Caco-2 (cell line): ENCODE measurements around the gene SAMD4B. TPM values are rescaled to one million over a fixed set of nuclear protein-coding genes. Genes with fewer than 3 reads are reported as not detected.

Source experiments
- BruUV-seq: library from RNA; stranded (reverse); fragments of 400-500 nt; replicated peaks from 2 replicates; lab custom pipeline; 2021; lab: Mats Ljungman, UMichigan
- CTCF ChIA-PET: fragments of 300-600 bp; sonication (Branson Sonifier 250); formaldehyde crosslinking; loops from one replicate; lab custom pipeline; 2022; ENCODE audit warnings: antibody characterized with exemption; lab: Charles Lee
- POLR2A ChIA-PET: fragments of 300-600 bp; sonication (Branson Sonifier 250); formaldehyde crosslinking; loops from one replicate; lab custom pipeline; 2022; ENCODE audit warnings: antibody characterized with exemption; lab: Charles Lee
- DNase-seq, 2 experiments: peaks; one replicate each; pipeline versions ENCODE4 v3.0.0 to v3.0.0-alpha.2; 2020 to 2022
- H3K27me3 ChIP-seq: replicated peaks from 2 replicates; pipeline ENCODE4 v1.6.0; 2011; ENCODE audit warnings: low read length; ENCODE audit not compliant: control insufficient read depth, insufficient read depth
- H3K36me3 ChIP-seq: 2 replicates; pipeline ENCODE4 v1.5.1; 2011; ENCODE audit warnings: low read length; ENCODE audit not compliant: control insufficient read depth, insufficient read depth
- H3K4me1 ChIP-seq: fragments of 250-450 bp; sonication (Bioruptor Pico); 2 replicates; pipeline ENCODE4 v1.5.1; 2020; ENCODE audit warnings: mild to moderate bottlenecking
- H3K4me3 ChIP-seq: 2 replicates; pipeline ENCODE4 v1.5.1; 2011; ENCODE audit warnings: low read depth, mild to moderate bottlenecking, control low read depth, low read length
- H3K9me3 ChIP-seq: fragments of 250-450 bp; sonication (Bioruptor Pico); 2 replicates; pipeline ENCODE4 v1.5.1; 2020; ENCODE audit warnings: mild to moderate bottlenecking, moderate library complexity
- H3K27ac Mint-ChIP-seq: one replicate; pipeline ENCODE4 v1.8.0; 2022; ENCODE audit warnings: mixed read lengths; ENCODE audit not compliant: unreplicated experiment
- H3K27me3 Mint-ChIP-seq: one replicate; pipeline ENCODE4 v1.8.0; 2022; ENCODE audit warnings: mixed read lengths; ENCODE audit not compliant: insufficient read depth, unreplicated experiment
- H3K36me3 Mint-ChIP-seq: one replicate; pipeline ENCODE4 v1.8.0; 2022; ENCODE audit warnings: mild to moderate bottlenecking, mixed read lengths; ENCODE audit not compliant: insufficient read depth, unreplicated experiment
- H3K4me1 Mint-ChIP-seq: one replicate; pipeline ENCODE4 v1.8.0; 2022; ENCODE audit warnings: low read depth, mixed read lengths; ENCODE audit not compliant: unreplicated experiment
- H3K4me3 Mint-ChIP-seq: one replicate; pipeline ENCODE4 v1.8.0; 2022; ENCODE audit warnings: mild to moderate bottlenecking, moderate library complexity, mixed read lengths; ENCODE audit not compliant: unreplicated experiment
- H3K9me3 Mint-ChIP-seq: one replicate; pipeline ENCODE4 v1.8.0; 2022; ENCODE audit warnings: mixed read lengths; ENCODE audit not compliant: unreplicated experiment
- intact Hi-C: fragments of 100-400 bp; cut with micrococcal nuclease; formaldehyde crosslinking; loops from one replicate; pipeline ENCODE4 v1.10.0; 2022; ENCODE audit not compliant: unreplicated experiment
- total RNA-seq: library from RNA; stranded (reverse); gene quantifications from 2 replicates; pipeline ENCODE4 v1.2.3, GENCODE V29; 2022
- TF ChIP-seq, protein P1 (sequence below), 2 experiments: fragments of 200-600 bp in 1 of 2; IDR thresholded peaks; 1 replicate in 1 of 2; 2 replicates in 1 of 2; pipeline versions ENCODE4 v1.5.1 to v1.8.0; 2011 to 2022; ENCODE audit warnings: antibody characterized with exemption in 1 of 2, control low read depth in 1 of 2, inconsistent platforms in 1 of 2, low read depth in 1 of 2, low read length in 1 of 2, mild to moderate bottlenecking in 1 of 2, moderate library complexity in 1 of 2; ENCODE audit not compliant: insufficient read depth in 1 of 2, severe bottlenecking in 1 of 2, unreplicated experiment in 1 of 2

The SAMD4B gene
- total RNA-seq, 1 experiment from 2014 or later: 132 TPM

GRCh38 chr19:39301562-39301961, 40.7 kb upstream of the SAMD4B start:
- Histone ChIP-seq H3K27me3 (no peaks in the 10 kb centered on the region), H3K36me3 (no peaks in the 10 kb centered on the region; the same call in 1 of the 2 replicates), H3K9me3 (no peaks in the 10 kb centered on the region), H3K4me3 (no peak overlapping the region), H3K4me1 (peaks cover 62% of the 10 kb centered on the region)
- no TSS peak for BruUV-seq
- ChIA-PET CTCF (interaction anchor here (0.7 kb wide), 1 partner anchor 148 kb away, joined by 5 read pairs; no protein-coding TSS in a partner anchor), POLR2A (no interaction called here)
- peaks cover 31% of the 10 kb centered on the region for H3K36me3 Mint-ChIP-seq
- H3K4me1 Mint-ChIP-seq: peaks cover 65% of the 10 kb centered on the region
- TF ChIP-seq, protein P1, sequence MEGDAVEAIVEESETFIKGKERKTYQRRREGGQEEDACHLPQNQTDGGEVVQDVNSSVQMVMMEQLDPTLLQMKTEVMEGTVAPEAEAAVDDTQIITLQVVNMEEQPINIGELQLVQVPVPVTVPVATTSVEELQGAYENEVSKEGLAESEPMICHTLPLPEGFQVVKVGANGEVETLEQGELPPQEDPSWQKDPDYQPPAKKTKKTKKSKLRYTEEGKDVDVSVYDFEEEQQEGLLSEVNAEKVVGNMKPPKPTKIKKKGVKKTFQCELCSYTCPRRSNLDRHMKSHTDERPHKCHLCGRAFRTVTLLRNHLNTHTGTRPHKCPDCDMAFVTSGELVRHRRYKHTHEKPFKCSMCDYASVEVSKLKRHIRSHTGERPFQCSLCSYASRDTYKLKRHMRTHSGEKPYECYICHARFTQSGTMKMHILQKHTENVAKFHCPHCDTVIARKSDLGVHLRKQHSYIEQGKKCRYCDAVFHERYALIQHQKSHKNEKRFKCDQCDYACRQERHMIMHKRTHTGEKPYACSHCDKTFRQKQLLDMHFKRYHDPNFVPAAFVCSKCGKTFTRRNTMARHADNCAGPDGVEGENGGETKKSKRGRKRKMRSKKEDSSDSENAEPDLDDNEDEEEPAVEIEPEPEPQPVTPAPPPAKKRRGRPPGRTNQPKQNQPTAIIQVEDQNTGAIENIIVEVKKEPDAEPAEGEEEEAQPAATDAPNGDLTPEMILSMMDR (IDR thresholded peaks at IDR 0.05; ENCODE audit: insufficient read depth in 1 of 2, low read depth in 1 of 2, low read length in 1 of 2, severe bottlenecking in 1 of 2, unreplicated experiment in 1 of 2): no peak
- no peak overlapping the region for H3K27ac Mint-ChIP-seq
- H3K4me3 Mint-ChIP-seq: no peak overlapping the region
- no peaks in the 10 kb centered on the region for H3K9me3 Mint-ChIP-seq
- DNase-seq: no peak
- intact Hi-C loops: no loop called here
- H3K27me3 Mint-ChIP-seq: no peaks in the 10 kb centered on the region

DNA sequence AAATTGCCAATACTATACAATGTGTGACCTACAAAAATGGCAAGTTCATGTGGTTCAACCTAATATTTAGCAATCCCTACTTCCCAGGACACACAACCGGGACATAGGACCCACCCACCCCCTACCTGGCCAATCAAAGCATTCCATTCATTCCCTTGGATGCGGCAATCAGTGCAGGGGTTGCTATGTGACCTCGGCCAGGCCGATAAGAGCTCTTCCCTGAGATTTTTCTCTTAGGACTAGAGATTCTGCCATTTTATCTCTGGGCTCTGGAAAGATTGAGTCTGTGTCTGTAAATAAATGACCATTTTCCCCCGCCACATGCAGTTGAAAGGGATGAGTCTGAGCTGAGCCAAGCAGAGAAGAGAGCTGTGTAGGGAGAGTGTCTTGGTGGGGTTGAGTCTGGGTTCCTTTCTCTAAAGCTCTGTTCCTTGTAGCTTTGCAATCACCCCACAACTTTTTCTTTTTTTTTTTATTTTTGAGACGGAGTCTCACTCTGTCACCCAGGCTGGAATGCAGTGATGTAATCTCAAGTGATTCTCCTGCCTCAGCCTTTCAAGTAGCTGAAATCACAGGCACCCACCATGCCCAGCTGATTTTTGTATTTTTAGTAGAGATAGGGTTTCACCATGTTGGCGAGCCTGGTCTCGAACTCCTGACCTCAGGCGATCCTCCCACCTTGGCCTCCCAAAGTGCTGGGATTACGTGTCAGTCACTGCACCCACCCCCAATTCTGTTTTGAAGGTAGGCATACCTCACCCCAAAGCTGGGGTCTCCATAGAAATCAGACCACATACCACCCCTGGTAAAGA, 38.6 kb upstream of the SAMD4B start:
- no peaks in the 10 kb centered on the region for H3K9me3 Mint-ChIP-seq
- CTCF ChIA-PET: interaction anchor here (0.5 to 1.4 kb wide), 11 partner anchors 10 to 1117 kb away, joined by 3 to 7 read pairs (median 5); partner anchors contain the start of gene SAMD4B
- intact Hi-C loops: loop anchor here (1.0 kb wide), 2 partner anchors 26 to 45 kb away; no protein-coding TSS in a partner anchor
- no peaks in the 10 kb centered on the region for H3K27me3 Mint-ChIP-seq
- BruUV-seq: TSS peak; percentile 74
- Histone ChIP-seq H3K36me3 (no peaks in the 10 kb centered on the region; the same call in 1 of the 2 replicates), H3K4me1 (peaks cover 52% of the 10 kb centered on the region), H3K4me3 (no peak overlapping the region), H3K9me3 (no peaks in the 10 kb centered on the region), H3K27me3 (no peaks in the 10 kb centered on the region)
- peaks cover 50% of the 10 kb centered on the region for H3K4me1 Mint-ChIP-seq
- peak; percentile 93 to 97 for DNase-seq
- peak overlapping the region; percentile 91 for H3K27ac Mint-ChIP-seq
- TF ChIP-seq, protein P1 (IDR thresholded peaks at IDR 0.05; ENCODE audit: insufficient read depth in 1 of 2, low read depth in 1 of 2, low read length in 1 of 2, severe bottlenecking in 1 of 2, unreplicated experiment in 1 of 2): no peak
- POLR2A ChIA-PET: interaction anchor here (0.6 to 1.6 kb wide), 7 partner anchors 9 to 403 kb away, joined by 3 to 13 read pairs (median 4); partner anchors contain the start of genes MED29, PAF1 and RPS16
- H3K4me3 Mint-ChIP-seq: peak overlapping the region; percentile 68
- peaks cover 43% of the 10 kb centered on the region for H3K36me3 Mint-ChIP-seq

DNA sequence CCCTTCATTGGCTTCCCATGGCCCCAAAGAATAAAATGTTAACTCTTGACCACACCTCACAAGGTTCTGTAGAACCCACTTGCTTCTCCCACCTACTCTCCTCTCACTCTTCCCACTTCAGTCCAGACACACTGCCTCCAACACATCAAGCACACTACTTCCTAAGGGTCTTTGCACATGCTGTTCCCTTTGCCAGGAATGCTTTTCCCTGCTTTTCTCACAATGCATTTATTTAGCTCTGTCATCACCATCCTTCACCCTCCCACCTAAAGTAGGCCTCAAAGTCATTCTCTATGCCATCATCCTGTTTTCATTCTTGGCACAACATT, 38.1 kb upstream of the SAMD4B start:
- peaks cover 48% of the 10 kb centered on the region for H3K36me3 Mint-ChIP-seq
- TF ChIP-seq, protein P1 (IDR thresholded peaks at IDR 0.05; ENCODE audit: insufficient read depth in 1 of 2, low read depth in 1 of 2, low read length in 1 of 2, severe bottlenecking in 1 of 2, unreplicated experiment in 1 of 2): no peak
- H3K4me3 ChIP-seq: no peak overlapping the region
- H3K4me1 ChIP-seq: peaks cover 54% of the 10 kb centered on the region
- peak overlapping the region; percentile 91 for H3K27ac Mint-ChIP-seq
- no TSS peak for BruUV-seq
- no peaks in the 10 kb centered on the region for H3K9me3 Mint-ChIP-seq
- no peaks in the 10 kb centered on the region for H3K27me3 Mint-ChIP-seq
- intact Hi-C loops: no loop called here
- peaks cover 49% of the 10 kb centered on the region for H3K4me1 Mint-ChIP-seq
- CTCF ChIA-PET: interaction anchor here (0.8 to 1.4 kb wide), 4 partner anchors 27 to 182 kb away, joined by 5 to 7 read pairs (median 6); no protein-coding TSS in a partner anchor
- no peaks in the 10 kb centered on the region for H3K27me3 ChIP-seq
- H3K9me3 ChIP-seq: no peaks in the 10 kb centered on the region
- H3K36me3 ChIP-seq: no peaks in the 10 kb centered on the region; the same call in 1 of the 2 replicates
- peak overlapping the region; percentile 68 for H3K4me3 Mint-ChIP-seq
- POLR2A ChIA-PET: interaction anchor here (0.6 to 1.6 kb wide), 5 partner anchors 8 to 403 kb away, joined by 3 to 13 read pairs (median 4); partner anchors contain the start of genes MED29 and PAF1
- DNase-seq: no peak
